ENCODE data around the gene TMEM140.
A peak's percentile ranks its signal among the peaks of the same experiment; 100 is the strongest.

The TMEM140 gene

DNA sequence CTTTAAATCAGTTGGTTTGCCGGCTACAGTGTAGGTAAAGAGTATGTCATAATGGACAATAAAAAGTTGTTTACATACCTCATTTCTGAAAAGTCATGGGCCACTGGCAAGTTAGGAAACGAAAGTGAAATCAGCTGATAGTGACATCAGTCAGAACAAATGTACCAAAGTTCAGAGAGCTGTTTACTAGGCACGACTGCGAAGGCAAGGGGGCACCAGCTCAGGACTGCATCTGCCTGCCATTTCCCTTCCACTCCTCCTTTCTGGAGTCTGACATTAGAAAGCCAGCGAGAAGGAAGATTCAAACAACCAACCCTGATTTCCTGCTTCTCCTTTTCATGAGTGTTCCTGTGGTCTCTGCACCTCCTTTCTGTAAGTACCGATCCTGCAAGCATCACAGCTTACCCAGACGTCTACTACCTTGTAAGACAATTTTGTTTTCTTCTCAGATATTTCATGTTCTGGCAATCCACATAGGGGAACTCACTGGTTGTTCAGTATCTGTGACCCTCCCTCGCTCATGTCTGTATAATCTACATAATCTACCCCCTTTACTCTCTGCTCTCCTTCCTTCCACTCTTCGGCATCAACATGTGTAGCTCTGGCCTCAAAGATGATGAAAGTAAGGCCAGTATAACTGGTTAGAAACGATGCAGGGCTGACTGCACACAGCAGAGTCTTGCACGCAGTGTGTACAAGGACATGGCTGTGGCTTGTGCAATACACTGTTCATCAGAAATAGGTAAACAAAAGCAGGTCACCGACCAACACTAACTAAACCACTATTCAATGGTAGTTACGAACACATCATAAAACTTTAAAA is at the start of gene TMEM140:
Gene TMEM140, plus strand, starts transcription at position 174 of the 823 bp plus-strand sequence. CDS start 16,370 bp downstream, outside the sequence.
- ChIA-PET POLR2A (interaction anchor here (0.8 to 2.2 kb wide), 3 partner anchors 10 to 153 kb away, joined by 3 to 7 read pairs (median 4); no protein-coding TSS in a partner anchor), CTCF (interaction anchor here (0.9 to 6.1 kb wide), 8 partner anchors 11 to 161 kb away, joined by 3 to 38 read pairs (median 8); partner anchors contain the start of genes AGBL3 and CYREN)
- TF ChIP-seq, protein P1, sequence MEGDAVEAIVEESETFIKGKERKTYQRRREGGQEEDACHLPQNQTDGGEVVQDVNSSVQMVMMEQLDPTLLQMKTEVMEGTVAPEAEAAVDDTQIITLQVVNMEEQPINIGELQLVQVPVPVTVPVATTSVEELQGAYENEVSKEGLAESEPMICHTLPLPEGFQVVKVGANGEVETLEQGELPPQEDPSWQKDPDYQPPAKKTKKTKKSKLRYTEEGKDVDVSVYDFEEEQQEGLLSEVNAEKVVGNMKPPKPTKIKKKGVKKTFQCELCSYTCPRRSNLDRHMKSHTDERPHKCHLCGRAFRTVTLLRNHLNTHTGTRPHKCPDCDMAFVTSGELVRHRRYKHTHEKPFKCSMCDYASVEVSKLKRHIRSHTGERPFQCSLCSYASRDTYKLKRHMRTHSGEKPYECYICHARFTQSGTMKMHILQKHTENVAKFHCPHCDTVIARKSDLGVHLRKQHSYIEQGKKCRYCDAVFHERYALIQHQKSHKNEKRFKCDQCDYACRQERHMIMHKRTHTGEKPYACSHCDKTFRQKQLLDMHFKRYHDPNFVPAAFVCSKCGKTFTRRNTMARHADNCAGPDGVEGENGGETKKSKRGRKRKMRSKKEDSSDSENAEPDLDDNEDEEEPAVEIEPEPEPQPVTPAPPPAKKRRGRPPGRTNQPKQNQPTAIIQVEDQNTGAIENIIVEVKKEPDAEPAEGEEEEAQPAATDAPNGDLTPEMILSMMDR (IDR thresholded peaks at IDR 0.05; ENCODE audit: control extremely low read depth, extremely low read depth, low read depth, missing control alignments), result no peak
- peak; percentile 54 for DNase-seq (ENCODE audit: extremely low spot score)

DNA sequence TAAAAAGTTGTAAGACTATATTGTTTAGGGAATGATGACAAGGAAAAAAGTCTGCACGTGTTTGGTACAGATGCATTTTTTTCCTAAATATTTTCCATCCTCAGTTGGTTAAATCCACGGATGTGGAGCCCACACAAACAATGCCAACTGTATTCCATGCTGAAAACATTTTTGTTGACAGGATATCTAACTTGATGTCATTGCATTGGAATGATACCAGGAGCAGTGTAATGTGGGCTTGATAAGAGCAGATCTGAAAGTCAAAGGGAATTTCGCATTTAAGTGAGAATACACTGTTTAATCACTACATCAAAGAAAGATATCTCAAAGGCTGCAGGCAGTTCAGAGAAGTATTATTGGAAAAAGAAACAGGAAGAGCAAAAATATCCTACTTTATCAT is 49.5 kb upstream of the TMEM140 start:
- TF ChIP-seq, protein P1 (IDR thresholded peaks at IDR 0.05; ENCODE audit: control extremely low read depth, extremely low read depth, low read depth, missing control alignments), result no peak
- no peak for DNase-seq (ENCODE audit: extremely low spot score)
- ChIA-PET POLR2A (no interaction called here), CTCF (no interaction called here)

DNA sequence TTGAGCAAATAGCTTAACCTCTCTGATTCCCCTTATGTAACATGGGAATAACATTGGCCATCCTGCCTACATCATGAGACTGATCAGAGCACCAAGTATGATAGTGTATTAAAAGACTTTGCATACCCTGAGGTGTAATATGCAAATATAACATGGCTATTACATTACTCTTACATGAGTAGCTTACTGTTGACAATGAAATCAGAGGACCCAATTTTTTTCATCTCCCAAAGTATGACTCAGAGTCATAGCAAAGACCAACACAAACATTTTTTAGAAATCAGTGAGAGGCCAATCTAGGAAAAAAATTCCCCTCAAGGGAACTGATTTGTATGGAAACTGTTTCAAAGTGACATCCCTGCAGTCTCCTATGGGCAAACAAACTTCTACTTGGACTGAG is 47.0 kb upstream of the TMEM140 start:
- TF ChIP-seq, protein P1 (IDR thresholded peaks at IDR 0.05; ENCODE audit: control extremely low read depth, extremely low read depth, low read depth, missing control alignments), result no peak
- ChIA-PET CTCF (no interaction called here), POLR2A (no interaction called here)
- no peak for DNase-seq (ENCODE audit: extremely low spot score)

DNA sequence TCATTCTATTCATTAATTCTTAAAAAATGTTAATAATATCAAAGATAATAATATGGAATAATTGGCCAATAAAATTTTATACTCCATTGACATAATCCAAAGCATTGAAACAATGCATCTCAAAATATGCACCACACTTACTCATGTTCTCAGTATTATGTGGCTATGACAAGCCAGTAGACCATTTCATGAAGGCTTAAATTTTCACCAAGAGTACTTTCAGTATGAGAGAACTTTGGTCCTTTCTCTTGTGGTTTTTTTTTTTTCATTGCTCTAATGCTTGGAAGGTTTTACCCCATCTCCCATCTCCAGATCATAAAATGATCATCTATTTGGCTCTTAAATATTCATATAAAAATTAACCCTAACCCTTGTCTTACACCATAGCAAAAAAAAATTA is 45.5 kb upstream of the TMEM140 start:
- CTCF ChIA-PET, result no interaction called here
- DNase-seq (ENCODE audit: extremely low spot score), result peak; percentile 29
- POLR2A ChIA-PET, result no interaction called here
- TF ChIP-seq, protein P1 (IDR thresholded peaks at IDR 0.05; ENCODE audit: control extremely low read depth, extremely low read depth, low read depth, missing control alignments), result no peak

DNA sequence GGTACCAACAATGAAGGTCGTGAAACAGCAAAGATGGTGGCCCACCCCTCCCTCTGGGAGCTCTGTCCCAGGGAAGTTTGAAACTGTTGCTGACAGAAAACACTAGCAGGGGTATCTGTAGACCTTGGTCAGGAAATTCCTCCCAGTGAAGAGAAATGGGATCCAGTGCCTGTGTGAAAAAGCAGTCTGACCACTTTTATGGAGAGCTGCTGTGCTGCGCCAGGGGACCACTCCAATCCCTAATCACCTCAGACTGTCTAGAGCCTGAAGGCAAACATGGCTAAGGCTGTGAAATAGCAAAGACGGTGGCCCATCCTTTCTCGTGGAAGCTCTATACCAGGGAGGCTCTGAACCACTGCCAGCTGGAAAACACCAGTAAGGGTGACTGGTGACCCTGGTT is 38.3 kb upstream of the TMEM140 start:
- ChIA-PET CTCF (interaction anchor here (1.1 to 1.8 kb wide), 5 partner anchors 16 to 88 kb away, joined by 3 to 6 read pairs (median 4); no protein-coding TSS in a partner anchor), POLR2A (no interaction called here)
- TF ChIP-seq, protein P1 (IDR thresholded peaks at IDR 0.05; ENCODE audit: control extremely low read depth, extremely low read depth, low read depth, missing control alignments), result no peak
- no peak for DNase-seq (ENCODE audit: extremely low spot score)

DNA sequence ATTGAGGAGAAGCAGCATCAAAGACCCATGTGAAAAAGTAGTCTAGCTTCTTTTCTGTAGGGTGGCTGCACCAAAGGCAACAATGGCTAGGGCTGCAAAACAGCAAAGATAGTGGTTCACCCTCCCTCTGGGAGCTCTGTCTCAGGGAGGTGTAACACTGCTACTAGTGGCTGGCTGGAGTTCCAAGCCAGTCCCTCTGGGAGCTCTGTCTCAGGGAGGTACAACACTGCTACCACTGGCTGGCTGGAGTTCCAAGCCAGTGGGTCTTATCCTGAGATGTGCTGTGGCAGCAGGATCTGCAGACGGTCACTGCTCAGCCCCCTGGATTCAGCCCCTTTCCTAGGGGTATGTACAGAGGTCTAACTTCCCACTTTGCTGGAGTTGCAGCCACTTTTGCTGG is 37.9 kb upstream of the TMEM140 start:
- POLR2A ChIA-PET, result no interaction called here
- DNase-seq (ENCODE audit: extremely low spot score), result no peak
- CTCF ChIA-PET, result interaction anchor here (1.1 to 1.8 kb wide), 5 partner anchors 15 to 88 kb away, joined by 3 to 6 read pairs (median 4); no protein-coding TSS in a partner anchor
- TF ChIP-seq, protein P1 (IDR thresholded peaks at IDR 0.05; ENCODE audit: control extremely low read depth, extremely low read depth, low read depth, missing control alignments), result no peak

All from GM10248 (cell line).